HCT116 (cell line): ENCODE data around the gene PHF14. TPM values are rescaled to one million over a fixed set of nuclear protein-coding genes. Genes with fewer than 3 reads are reported as not detected.

Experiments used
- ATAC-seq: fragments of 200-7000 bp; cut with Tn5 transposase; 2 replicates; pipeline ENCODE4 v1.9.1; 2020; ENCODE audit warnings: mild to moderate bottlenecking, moderate library complexity
- BruUV-seq: library from RNA; stranded (reverse); fragments of 400-500 nt; replicated peaks from 2 replicates; lab custom pipeline; 2021; lab: Mats Ljungman, UMichigan
- CTCF ChIA-PET: fragments of 300-600 bp; sonication (Branson Sonifier 250); formaldehyde crosslinking; loops from one replicate; lab custom pipeline; 2021; ENCODE audit warnings: antibody characterized with exemption; lab: Charles Lee
- POLR2A ChIA-PET: fragments of 300-600, 350-600 bp; sonication (Branson Sonifier 250); formaldehyde crosslinking; loops from one replicate; lab custom pipeline; 2021; ENCODE audit warnings: antibody characterized with exemption; lab: Charles Lee
- RAD21 ChIA-PET, 2 experiments: fragments of 300-600 bp; sonication (Branson Sonifier 250); formaldehyde crosslinking; loops; one replicate each; lab custom pipeline; 2023; ENCODE audit warnings: low total read pairs in 2 of 2; ENCODE audit not compliant: uncharacterized antibody in 2 of 2, unreplicated experiment in 2 of 2, low non-redundant PET in 1 of 2; lab: Charles Lee
- DNase-seq: peaks from one replicate; pipeline ENCODE4 v3.0.0-alpha.2; 2010; ENCODE audit warnings: low read depth, low spot score
- H2AFZ ChIP-seq: fragments of 200-600 bp; shearing (Covaris generic), sonication (generic); 2 replicates; pipeline ENCODE4 v1.6.1; 2017; ENCODE audit warnings: low read depth, mixed run types, mixed read lengths, antibody characterized with exemption, low read length; ENCODE audit not compliant: poor library complexity, severe bottlenecking
- H3K27ac ChIP-seq: 2 replicates; pipeline ENCODE4 v1.5.1; 2012; ENCODE audit warnings: low read depth, low read length
- H3K27me3 ChIP-seq: fragments of 200-600 bp; sonication (generic); 2 replicates; pipeline ENCODE4 v1.6.1; 2016; ENCODE audit warnings: mixed run types, low read length, mixed read lengths; ENCODE audit not compliant: insufficient read depth
- H3K36me3 ChIP-seq, 2 experiments: fragments of 200-500 bp in 1 of 2; fragments of 200-600 bp in 1 of 2; sonication (Bioruptor generic) in 1 of 2; sonication (generic) in 1 of 2; 2 replicates each; pipeline versions ENCODE4 v1.5.1 to v1.6.1; 2014 to 2016; ENCODE audit warnings: low read length in 2 of 2, inconsistent platforms in 1 of 2, mixed read lengths in 1 of 2, mixed run types in 1 of 2; ENCODE audit not compliant: insufficient read depth in 2 of 2, control insufficient read depth in 1 of 2
- H3K4me1 ChIP-seq, 2 experiments: fragments of 200-600 bp in 1 of 2; sonication (generic) in 1 of 2; 2 replicates each; pipeline versions ENCODE4 v1.5.1 to v1.6.1; 2012 to 2017; ENCODE audit warnings: low read length in 2 of 2, inconsistent platforms in 1 of 2, mild to moderate bottlenecking in 1 of 2, mixed read lengths in 1 of 2, mixed run types in 1 of 2, moderate library complexity in 1 of 2; ENCODE audit not compliant: insufficient read depth in 2 of 2, control insufficient read depth in 1 of 2
- H3K4me2 ChIP-seq: fragments of 200-600 bp; sonication (generic); 2 replicates; pipeline ENCODE4 v1.6.1; 2017; ENCODE audit warnings: mixed run types, low read length, mixed read lengths
- H3K4me3 ChIP-seq, 2 experiments: fragments of 200-600 bp in 1 of 2; sonication (generic) in 1 of 2; replicated peaks in 1 of 2; 2 replicates each; pipeline ENCODE4 v1.5.1; 2011 to 2016; ENCODE audit warnings: low read length in 2 of 2, control low read depth in 1 of 2, low read depth in 1 of 2, mild to moderate bottlenecking in 1 of 2, mixed read lengths in 1 of 2, mixed run types in 1 of 2
- H3K79me2 ChIP-seq: fragments of 200-600 bp; sonication (generic); 2 replicates; pipeline ENCODE4 v1.6.1; 2017; ENCODE audit warnings: mild to moderate bottlenecking, mixed run types, low read length, moderate library complexity, mixed read lengths; ENCODE audit not compliant: insufficient read depth
- H3K9ac ChIP-seq: fragments of 200-600 bp; sonication (generic); 2 replicates; pipeline ENCODE4 v1.6.1; 2016; ENCODE audit warnings: low read length, mixed read lengths
- H3K9me2 ChIP-seq: fragments of 200-600 bp; sonication (generic), shearing (Covaris generic); 2 replicates; pipeline ENCODE4 v1.6.1; 2017; ENCODE audit warnings: mixed run types, mild to moderate bottlenecking, moderate library complexity; ENCODE audit not compliant: insufficient read depth
- H3K9me3 ChIP-seq, 2 experiments: fragments of 200-500 bp in 1 of 2; fragments of 200-600 bp in 1 of 2; sonication (Bioruptor generic) in 1 of 2; sonication (generic) in 1 of 2; 2 replicates each; pipeline ENCODE4 v1.6.1; 2014 to 2017; ENCODE audit warnings: low read length in 2 of 2, mixed read lengths in 2 of 2, inconsistent platforms in 1 of 2, low read depth in 1 of 2, mild to moderate bottlenecking in 1 of 2, mixed run types in 1 of 2, moderate library complexity in 1 of 2; ENCODE audit not compliant: control insufficient read depth in 1 of 2, insufficient read depth in 1 of 2
- H4K20me1 ChIP-seq: fragments of 200-600 bp; sonication (generic), shearing (Covaris generic); 2 replicates; pipeline ENCODE4 v1.6.1; 2017; ENCODE audit warnings: mixed run types, mild to moderate bottlenecking, moderate library complexity; ENCODE audit not compliant: insufficient read depth
- EGR1 ChIP-seq: IDR thresholded peaks from 2 replicates; pipeline ENCODE4 v1.6.1; 2012; ENCODE audit warnings: low read depth
- EZH2 ChIP-seq: fragments of 200-600 bp; sonication (generic); IDR thresholded peaks from 2 replicates; pipeline ENCODE4 v1.6.1; 2017; ENCODE audit warnings: antibody characterized with exemption, mixed run types
- JUND ChIP-seq: IDR thresholded peaks from 2 replicates; pipeline ENCODE4 v1.6.1; 2012
- POLR2A ChIP-seq: IDR thresholded peaks from 2 replicates; pipeline ENCODE4 v1.7.0; 2011; ENCODE audit warnings: borderline replicate concordance; ENCODE audit not compliant: insufficient read depth, insufficient read length; ENCODE audit errors: extremely low read depth
- RAD21 ChIP-seq: IDR thresholded peaks from 2 replicates; pipeline ENCODE4 v1.6.1; 2012; ENCODE audit warnings: low read depth, mild to moderate bottlenecking
- YY1 ChIP-seq: IDR thresholded peaks from 2 replicates; pipeline ENCODE4 v1.6.1; 2011; ENCODE audit warnings: low read length, low read depth, moderate library complexity, mild to moderate bottlenecking; ENCODE audit not compliant: insufficient replicate concordance; ENCODE audit errors: extremely low read depth
- ZNF274 ChIP-seq: fragments of 200-500 bp; sonication (Bioruptor generic); IDR thresholded peaks from 2 replicates; pipeline ENCODE4 v1.6.1; 2014; ENCODE audit warnings: mild to moderate bottlenecking, low read depth, low read length, inconsistent platforms
- intact Hi-C: fragments of 100-400 bp; cut with micrococcal nuclease; formaldehyde crosslinking; loops from 2 replicates; pipeline ENCODE4 v1.10.0; 2022
- total RNA-seq: library from RNA; stranded (reverse); gene quantifications from one replicate; pipeline ENCODE4 v1.2.1, GENCODE V29; 2021; ENCODE audit not compliant: unreplicated experiment
- TF ChIP-seq, protein P1 (sequence below): IDR thresholded peaks from 2 replicates; pipeline ENCODE4 v1.6.1; 2011; ENCODE audit warnings: mild to moderate bottlenecking, low read length, moderate library complexity; ENCODE audit not compliant: insufficient replicate concordance; ENCODE audit errors: extremely low read depth
- TF ChIP-seq, protein P2 (sequence below): IDR thresholded peaks from 2 replicates; pipeline ENCODE4 v1.6.1; 2012; ENCODE audit warnings: low read depth

PHF14 gene
- total RNA-seq, 1 experiment from 2014 or later = 13.8 TPM

DNA sequence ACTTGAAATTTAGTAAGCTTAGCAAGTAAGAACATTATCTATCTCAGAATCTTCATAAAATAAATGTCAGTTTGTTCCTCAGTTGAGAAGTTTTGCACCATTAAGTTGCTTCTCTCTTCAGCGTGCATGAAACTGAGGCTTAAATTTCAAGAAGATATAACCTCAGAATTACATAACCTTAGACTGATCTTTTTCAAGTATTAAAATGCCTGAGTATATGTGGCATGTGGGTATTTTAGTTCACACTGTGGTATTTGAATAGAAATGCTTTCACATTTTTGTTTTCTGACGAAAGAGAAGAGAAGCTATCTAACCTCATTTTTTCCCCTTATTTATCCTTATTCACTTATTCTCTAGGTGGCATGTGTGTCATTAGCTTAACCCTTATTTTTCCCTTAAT lies 104.1 kb downstream of the PHF14 start:
- H3K4me3 ChIP-seq = no peak overlapping the region
- no peaks in the 10 kb centered on the region for H3K27me3 ChIP-seq
- DNase-seq (no peak), ATAC-seq (no peak)
- H3K9ac ChIP-seq = no peak overlapping the region
- H4K20me1 ChIP-seq = no peaks in the 10 kb centered on the region
- intact Hi-C loops = no loop called here
- no peaks in the 10 kb centered on the region for H3K9me3 ChIP-seq
- H3K27ac ChIP-seq = no peak overlapping the region
- no peak overlapping the region for H3K4me2 ChIP-seq
- ChIA-PET POLR2A (no interaction called here), RAD21 (no interaction called here), CTCF (no interaction called here)
- H3K4me1 ChIP-seq = peaks cover 0 to 10% of the 10 kb centered on the region in 2 experiments; a peak in 1 of 4 replicates
- no TSS peak for BruUV-seq
- H3K36me3 ChIP-seq = no peaks in the 10 kb centered on the region
- no peaks in the 10 kb centered on the region for H3K79me2 ChIP-seq
- no peaks in the 10 kb centered on the region for H3K9me2 ChIP-seq
- H2AFZ ChIP-seq = no peak overlapping the region
- TF ChIP-seq JUND (no peak), EGR1 (no peak), POLR2A (no peak), EZH2 (no peak), YY1 (no peak)
- TF ChIP-seq, protein P1, sequence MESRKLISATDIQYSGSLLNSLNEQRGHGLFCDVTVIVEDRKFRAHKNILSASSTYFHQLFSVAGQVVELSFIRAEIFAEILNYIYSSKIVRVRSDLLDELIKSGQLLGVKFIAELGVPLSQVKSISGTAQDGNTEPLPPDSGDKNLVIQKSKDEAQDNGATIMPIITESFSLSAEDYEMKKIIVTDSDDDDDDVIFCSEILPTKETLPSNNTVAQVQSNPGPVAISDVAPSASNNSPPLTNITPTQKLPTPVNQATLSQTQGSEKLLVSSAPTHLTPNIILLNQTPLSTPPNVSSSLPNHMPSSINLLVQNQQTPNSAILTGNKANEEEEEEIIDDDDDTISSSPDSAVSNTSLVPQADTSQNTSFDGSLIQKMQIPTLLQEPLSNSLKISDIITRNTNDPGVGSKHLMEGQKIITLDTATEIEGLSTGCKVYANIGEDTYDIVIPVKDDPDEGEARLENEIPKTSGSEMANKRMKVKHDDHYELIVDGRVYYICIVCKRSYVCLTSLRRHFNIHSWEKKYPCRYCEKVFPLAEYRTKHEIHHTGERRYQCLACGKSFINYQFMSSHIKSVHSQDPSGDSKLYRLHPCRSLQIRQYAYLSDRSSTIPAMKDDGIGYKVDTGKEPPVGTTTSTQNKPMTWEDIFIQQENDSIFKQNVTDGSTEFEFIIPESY = no peak

DNA sequence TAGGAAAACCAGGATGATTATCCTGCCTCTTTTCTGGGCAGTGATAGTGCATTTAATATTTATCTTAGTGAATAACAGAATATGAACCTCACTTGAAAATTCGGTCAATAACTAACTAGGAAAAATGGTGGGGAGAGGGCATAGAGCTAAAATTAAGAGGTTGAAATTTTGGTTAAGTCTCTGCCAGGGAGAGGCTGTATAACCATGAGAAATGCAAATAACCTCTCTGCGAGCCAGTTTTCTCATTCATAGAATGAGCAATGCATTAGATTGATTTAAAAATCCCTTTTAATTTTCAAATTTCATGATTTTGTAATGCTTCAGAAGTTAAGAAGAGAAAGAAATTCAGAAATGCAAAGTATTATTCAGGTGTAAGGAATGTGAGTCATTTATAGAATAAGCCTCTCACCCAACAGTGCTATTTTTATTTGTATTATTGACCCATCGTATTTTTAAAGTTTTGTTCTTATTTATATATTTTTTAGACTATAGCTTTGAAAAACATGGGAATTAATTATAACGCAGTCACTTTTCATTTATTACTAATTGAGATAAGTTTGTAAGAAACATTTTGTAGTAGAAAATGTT lies 104.7 kb downstream of the PHF14 start:
- DNase-seq = no peak

More for the DNA sequence above, 104.7 kb downstream of the PHF14 start:
- Histone ChIP-seq H3K9me3 (no peaks in the 10 kb centered on the region), H2AFZ (no peak overlapping the region), H3K9me2 (no peaks in the 10 kb centered on the region), H3K9ac (no peak overlapping the region), H4K20me1 (no peaks in the 10 kb centered on the region), H3K36me3 (no peaks in the 10 kb centered on the region), H3K79me2 (no peaks in the 10 kb centered on the region), H3K27me3 (no peaks in the 10 kb centered on the region), H3K4me3 (no peak overlapping the region), H3K4me1 (peaks cover 0 to 14% of the 10 kb centered on the region in 2 experiments; a peak in 1 of 4 replicates), H3K4me2 (no peak overlapping the region)
- ChIA-PET POLR2A (interaction anchor here (0.6 kb wide), 1 partner anchor 9 kb away, joined by 4 read pairs; no protein-coding TSS in a partner anchor), RAD21 (no interaction called here)
- ATAC-seq = no peak
- TF ChIP-seq, protein P1 = no peak
- TF ChIP-seq, protein P2, sequence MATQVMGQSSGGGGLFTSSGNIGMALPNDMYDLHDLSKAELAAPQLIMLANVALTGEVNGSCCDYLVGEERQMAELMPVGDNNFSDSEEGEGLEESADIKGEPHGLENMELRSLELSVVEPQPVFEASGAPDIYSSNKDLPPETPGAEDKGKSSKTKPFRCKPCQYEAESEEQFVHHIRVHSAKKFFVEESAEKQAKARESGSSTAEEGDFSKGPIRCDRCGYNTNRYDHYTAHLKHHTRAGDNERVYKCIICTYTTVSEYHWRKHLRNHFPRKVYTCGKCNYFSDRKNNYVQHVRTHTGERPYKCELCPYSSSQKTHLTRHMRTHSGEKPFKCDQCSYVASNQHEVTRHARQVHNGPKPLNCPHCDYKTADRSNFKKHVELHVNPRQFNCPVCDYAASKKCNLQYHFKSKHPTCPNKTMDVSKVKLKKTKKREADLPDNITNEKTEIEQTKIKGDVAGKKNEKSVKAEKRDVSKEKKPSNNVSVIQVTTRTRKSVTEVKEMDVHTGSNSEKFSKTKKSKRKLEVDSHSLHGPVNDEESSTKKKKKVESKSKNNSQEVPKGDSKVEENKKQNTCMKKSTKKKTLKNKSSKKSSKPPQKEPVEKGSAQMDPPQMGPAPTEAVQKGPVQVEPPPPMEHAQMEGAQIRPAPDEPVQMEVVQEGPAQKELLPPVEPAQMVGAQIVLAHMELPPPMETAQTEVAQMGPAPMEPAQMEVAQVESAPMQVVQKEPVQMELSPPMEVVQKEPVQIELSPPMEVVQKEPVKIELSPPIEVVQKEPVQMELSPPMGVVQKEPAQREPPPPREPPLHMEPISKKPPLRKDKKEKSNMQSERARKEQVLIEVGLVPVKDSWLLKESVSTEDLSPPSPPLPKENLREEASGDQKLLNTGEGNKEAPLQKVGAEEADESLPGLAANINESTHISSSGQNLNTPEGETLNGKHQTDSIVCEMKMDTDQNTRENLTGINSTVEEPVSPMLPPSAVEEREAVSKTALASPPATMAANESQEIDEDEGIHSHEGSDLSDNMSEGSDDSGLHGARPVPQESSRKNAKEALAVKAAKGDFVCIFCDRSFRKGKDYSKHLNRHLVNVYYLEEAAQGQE = no peak
- TF ChIP-seq RAD21 (no peak), ZNF274 (no peak)
- TF ChIP-seq, all 23 proteins: peak for 0
- CTCF ChIA-PET = no interaction called here
- no peak overlapping the region for H3K27ac ChIP-seq
- intact Hi-C loops = no loop called here
- BruUV-seq = no TSS peak
